ENCODE results near the gene DDX49. TPM values are rescaled to one million over a fixed set of nuclear protein-coding genes. Genes with fewer than 3 reads are reported as not detected.
"Not testable (repeated sequence)": the region's sequence is repeated elsewhere in the genome, so short reads cannot be mapped to it uniquely, and the experiment has no call there.

DDX49 gene
- total RNA-seq, 1 experiment from 2014 or later = 214 TPM

DNA sequence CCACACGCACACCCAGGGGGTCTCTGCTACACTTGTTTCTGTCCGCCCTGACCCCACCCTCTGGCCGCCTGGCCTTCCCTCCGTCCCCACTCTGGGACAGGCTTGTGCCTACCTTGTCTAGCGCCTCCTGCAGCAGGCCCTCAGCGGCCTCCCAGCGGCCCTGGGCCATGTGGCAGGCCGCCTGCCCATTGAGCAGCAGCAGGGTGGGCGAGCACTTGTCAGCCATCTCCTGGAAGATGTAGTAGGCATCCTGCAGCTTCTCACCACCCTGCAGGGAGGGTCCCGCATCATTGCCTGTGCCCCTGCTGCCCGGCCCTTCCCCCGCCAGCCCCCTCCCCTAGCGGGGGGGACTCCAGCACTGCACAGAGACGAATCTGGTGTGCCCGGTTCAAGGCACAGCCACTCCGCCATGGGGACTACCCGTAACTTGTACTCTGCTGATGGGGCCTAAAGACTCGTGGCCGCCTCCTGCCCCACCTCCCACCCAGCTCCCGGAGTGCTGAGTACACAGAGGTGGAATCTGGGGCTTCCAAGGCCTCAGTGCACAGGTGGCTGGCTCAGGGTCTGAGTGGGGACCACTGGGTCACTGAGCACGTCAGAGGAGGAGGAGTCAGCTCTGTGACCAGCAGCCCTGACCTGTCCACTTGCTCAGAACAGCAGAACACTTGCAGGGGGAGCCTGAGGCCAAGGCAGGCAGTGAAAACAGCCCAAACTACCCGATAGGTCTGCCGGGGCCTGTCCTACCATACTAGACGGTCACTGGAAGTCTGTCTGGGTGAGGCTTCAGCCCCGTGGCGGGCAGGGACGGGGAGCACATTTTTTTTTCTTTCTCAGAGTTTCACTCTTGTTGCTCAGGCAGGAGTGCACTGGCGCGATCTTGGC lies 16.1 kb upstream of the DDX49 start:
- H3K36me3 ChIP-seq = peaks cover 96% of the 10 kb centered on the region
- no peak for DNase-seq
- no peak overlapping the region for H3K4me3 ChIP-seq

DNA sequence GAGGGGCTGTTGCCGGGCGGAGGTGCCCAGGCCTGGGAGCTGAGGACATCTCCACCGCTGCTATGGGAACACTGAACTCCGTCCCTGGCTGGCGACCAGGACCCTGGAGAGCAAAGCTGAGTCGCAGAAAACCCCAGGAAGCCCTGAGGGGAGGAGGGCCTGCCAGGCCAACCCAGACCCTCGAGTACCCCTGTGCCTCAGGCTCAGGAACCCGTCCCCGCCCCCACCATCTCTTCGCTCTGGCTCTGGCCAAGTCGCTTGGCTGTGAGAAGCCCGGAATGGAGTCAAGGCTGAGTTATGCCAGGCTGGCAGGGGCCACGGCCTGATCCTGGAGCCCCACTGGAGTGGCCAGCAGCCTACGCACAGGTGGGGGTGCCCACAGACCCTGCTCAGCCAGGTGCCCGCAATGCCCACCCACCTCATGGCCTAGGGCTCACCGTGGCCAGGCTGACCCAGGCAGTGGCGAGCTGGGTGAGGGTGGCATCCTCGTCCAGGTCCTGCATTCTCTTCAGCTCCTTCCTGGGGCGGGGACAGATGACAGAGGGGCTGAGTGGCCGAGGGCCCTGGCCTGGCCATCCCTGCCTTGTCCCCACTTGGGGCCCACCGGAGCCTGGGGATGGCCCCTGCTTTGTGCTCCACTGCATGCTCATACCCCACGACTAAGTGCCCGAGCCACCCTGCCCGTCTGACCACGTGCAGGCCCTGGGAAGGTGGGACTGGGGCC lies 15.0 kb upstream of the DDX49 start:
- peaks cover 95% of the 10 kb centered on the region for H3K36me3 ChIP-seq
- DNase-seq = no peak

More for the DNA sequence above, 16.1 kb upstream of the DDX49 start:
- H3K27me3 ChIP-seq = no peaks in the 10 kb centered on the region
- no peaks in the 10 kb centered on the region for H3K9me3 ChIP-seq

DNA sequence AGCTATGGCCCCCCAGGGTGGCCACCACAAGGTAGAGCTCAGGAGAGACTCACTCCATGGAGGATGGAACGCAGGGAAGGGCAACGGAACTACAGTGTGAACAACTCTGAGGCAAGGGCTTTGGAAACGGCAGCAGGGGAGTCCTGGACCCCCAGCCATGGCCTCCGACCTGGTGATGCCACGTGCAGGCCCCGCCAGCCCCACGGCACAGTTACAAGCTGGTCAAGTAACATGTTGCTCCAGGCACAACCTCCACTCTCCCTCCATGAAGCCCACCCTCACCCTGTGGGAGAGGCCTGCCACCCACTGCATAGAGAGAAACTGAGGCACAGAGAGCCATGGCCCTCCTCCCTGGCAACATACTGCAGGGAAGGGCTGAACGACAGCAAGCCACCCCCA lies 14.5 kb upstream of the DDX49 start:
- peaks cover 95% of the 10 kb centered on the region for H3K36me3 ChIP-seq
- no peak overlapping the region for H3K4me3 ChIP-seq
- no peaks in the 10 kb centered on the region for H3K9me3 ChIP-seq
- DNase-seq = no peak
- H3K27me3 ChIP-seq = no peaks in the 10 kb centered on the region

More for the DNA sequence above, 15.0 kb upstream of the DDX49 start:
- Histone ChIP-seq H3K9me3 (no peaks in the 10 kb centered on the region), H3K27me3 (no peaks in the 10 kb centered on the region), H3K4me3 (no peak overlapping the region)

DNA sequence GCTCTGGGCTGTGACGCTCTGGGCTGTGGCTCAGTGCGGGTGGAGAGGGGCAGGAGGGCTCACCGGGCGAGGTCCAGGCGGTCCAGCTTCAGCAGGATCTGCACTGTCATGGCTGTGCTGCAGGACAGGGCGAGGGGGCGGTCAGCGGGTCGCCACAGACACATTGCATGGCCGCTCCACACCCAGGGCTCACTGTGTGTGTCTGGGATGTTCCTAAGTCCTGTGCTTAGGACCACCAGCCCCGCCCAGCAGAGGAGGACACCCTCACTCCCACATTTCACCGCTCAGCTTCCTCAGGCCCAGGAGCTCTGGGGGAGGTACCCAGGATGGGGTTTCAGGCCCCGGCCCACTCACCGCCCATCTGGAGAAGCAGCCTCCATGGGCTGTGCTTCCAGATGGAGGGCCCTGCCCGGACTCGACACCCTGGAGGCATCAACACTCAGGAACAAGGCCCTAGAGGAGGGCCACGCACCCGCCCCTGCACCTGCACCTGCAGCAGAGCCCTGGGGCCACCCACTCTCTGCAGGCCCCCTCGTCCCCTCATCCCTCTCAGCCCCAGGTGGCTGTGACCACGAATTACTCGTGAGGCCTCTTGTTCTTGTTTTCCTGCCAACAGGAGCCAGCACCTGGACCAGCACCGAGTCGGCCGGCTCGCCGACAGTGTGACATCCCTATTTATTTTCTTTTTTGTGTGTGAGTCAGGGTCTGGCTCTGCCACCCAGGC lies 13.8 kb upstream of the DDX49 start:
- Histone ChIP-seq H3K9me3 (no peaks in the 10 kb centered on the region), H3K4me3 (no peak overlapping the region), H3K27me3 (no peaks in the 10 kb centered on the region), H3K36me3 (peaks cover 95% of the 10 kb centered on the region)
- no peak for DNase-seq

DNA sequence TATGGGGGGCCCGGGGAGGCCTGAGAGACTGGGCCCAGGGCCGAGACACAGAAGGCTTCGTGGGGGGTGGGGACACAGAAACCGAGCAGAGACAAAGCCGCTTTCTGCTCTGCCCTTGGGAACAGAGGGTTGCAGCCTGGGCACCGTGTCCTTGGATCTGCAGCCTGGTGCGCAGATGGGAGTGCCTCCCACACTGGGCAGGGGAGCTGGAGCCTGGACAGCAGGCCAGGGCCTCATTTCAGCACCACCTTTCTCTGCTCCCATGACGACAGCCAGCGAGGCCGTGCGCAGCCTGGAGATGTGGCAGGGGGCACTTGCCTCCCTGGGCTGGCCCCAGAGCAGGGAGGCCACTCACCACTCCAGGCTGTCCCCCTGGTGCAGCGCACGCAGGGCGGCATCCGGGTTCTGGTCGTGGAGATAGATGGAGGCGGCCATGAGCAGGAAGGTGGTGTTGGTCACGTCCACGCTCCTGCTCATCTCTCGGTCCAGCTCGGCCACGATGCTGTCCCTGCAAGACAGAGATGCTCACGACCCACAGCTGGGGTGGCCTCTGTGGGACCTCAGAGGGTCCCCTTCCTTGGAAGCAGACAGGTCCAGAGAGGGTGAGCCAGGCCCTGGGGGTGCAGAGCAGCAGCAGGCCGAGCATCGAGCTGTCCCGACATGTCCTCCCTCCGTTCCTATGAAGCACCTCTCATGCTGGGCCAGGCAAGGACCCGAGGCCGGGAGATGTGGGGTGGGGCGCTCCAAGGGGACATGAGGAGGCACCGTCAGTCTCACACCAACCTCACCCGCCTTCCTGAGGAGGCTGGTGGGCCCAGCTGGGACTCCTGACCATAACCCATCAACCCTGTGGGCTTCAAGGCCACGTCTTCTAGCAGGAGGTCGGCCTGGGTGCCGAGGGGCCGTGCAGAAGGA lies 12.7 kb upstream of the DDX49 start:
- DNase-seq = no peak
- Histone ChIP-seq H3K36me3 (peaks cover 93% of the 10 kb centered on the region), H3K4me3 (no peak overlapping the region), H3K27me3 (no peaks in the 10 kb centered on the region), H3K9me3 (no peaks in the 10 kb centered on the region)

DNA sequence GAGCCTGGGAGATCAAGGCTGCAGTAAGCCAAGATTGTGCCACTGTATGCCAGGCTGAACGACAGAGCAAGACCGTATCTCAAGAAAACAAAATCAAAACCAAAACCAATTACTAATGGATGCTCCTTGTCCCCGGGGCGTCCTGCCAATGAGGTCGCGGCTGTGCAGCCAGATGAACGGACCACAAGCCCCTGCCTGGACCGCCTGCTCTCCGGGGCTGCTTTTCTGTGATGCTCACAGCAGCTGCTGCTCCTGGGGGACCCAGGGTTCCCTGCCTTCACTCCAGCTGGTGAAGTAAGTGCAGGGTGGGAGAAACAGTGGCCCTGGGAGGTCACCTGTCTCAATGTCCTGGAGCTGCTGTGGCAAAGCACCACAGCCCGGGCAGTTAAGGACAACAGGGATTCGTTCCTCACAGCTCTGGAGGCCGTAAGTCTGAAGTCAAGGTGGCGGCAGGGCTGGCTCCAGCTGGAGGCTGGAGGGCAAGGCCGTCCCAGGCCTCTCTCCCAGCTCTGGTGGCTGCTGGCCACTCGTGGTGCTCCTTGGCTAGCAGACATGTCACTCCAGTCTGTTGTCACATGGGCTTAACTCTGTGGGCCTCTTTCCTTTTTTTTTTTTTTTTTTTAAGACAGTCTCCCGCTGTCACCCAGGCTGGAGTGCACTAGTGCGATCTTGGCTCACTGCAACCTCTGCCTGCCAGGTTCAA lies 10.4 kb upstream of the DDX49 start:
- H3K27me3 ChIP-seq = no peaks in the 10 kb centered on the region
- H3K9me3 ChIP-seq = no peaks in the 10 kb centered on the region
- DNase-seq = no peak
- peaks cover 97% of the 10 kb centered on the region for H3K36me3 ChIP-seq
- H3K4me3 ChIP-seq = no peak overlapping the region

DNA sequence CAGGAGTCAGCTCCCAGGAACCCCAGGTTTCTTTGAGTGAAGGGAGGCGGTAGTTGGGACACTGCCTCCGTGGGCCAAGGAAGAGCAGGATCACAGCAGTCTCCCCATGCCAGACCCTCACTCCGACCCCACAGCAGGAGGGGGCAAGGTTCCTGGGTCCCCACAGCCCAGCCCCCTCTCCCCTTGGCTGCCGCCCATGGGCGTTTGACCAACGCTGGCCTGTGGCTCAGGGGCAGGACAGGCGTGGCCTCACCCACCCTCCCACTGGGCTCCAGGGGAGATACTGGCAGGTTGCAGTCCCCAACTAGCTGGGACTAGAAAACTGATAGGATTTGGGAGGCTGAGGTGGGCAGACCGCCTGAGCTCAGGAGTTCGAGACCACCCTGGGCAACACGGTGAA lies 9.5 kb upstream of the DDX49 start:
- H3K4me3 ChIP-seq = no peak overlapping the region
- H3K9me3 ChIP-seq = no peaks in the 10 kb centered on the region
- peaks cover 97% of the 10 kb centered on the region for H3K36me3 ChIP-seq
- DNase-seq = no peak
- no peaks in the 10 kb centered on the region for H3K27me3 ChIP-seq

DNA sequence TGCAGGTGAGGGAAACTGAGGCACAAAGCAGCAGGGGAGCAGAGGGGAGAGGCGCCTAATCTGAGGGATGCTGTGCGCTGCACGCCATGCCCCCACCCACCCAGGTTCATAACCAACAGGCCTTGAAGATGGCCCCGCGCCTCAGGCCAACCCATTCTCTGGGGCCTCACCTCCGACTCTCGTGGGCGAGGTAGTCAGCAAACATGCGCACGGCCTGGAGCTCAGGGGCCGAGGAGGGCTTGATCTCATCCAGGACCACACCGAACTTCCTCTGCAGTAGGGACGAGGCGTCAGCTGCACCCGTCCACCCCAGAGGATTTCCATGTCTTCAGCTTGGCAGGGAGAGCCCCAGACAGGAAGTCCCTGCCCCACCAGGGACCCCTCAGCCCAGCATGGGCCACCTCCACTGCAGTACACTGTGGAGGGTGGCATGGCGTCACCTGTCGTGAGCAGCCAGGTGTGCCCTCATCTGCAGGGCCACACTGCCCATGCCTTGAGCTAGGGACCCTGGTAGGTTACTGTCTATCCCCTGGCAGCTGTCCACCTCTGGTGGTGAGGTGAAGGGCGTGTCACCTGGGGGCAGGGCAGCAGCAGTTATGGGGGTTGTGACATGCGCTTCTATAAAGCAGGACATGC lies 8.6 kb upstream of the DDX49 start:
- no peaks in the 10 kb centered on the region for H3K9me3 ChIP-seq
- peaks cover 97% of the 10 kb centered on the region for H3K36me3 ChIP-seq
- no peak overlapping the region for H3K4me3 ChIP-seq
- DNase-seq = no peak
- H3K27me3 ChIP-seq = no peaks in the 10 kb centered on the region

DNA sequence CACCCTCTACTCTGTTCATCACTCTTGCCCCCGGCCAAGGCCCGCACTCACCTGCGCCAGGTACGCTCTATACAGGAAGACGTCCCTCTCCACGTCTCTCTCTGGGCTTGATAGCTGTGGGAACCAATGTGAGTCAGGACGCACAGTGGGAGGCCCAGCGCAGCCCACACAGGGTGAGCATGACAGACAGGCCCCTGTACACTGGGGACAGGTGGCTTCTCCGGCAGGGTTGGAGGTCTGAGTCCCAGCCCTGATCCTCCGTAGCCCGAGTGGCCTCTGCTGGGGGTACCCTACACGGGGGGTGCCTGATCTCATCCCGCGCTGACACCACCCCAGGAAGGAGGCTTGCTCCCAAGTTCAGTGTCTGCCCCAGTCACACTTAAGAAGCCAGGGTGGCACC lies 6.6 kb upstream of the DDX49 start:
- no peak for DNase-seq
- no peak overlapping the region for H3K4me3 ChIP-seq
- H3K36me3 ChIP-seq = peaks cover 90% of the 10 kb centered on the region
- H3K27me3 ChIP-seq = no peaks in the 10 kb centered on the region
- no peaks in the 10 kb centered on the region for H3K9me3 ChIP-seq

DNA sequence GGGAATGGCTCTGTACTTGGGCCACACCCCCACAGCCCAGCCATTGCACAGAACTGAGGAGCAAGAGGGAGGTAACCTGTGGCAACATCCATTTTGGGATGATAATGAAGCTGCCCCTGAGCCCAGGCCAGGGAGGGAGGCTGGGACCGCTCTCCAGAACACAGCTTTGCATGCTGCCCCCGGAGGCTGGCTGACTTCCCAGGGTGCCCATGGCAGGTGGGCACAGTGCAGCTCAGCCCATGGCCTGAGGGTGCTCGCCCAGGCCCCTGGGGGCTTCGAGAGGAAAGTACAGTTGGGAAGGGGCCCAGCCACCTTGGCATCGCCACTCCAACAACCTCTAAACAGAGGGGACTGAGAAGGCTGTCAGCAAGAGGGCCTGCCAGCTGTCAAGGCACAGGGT lies 6.0 kb upstream of the DDX49 start:
- Histone ChIP-seq H3K27me3 (no peaks in the 10 kb centered on the region), H3K4me3 (no peak overlapping the region), H3K9me3 (no peaks in the 10 kb centered on the region), H3K36me3 (peaks cover 84% of the 10 kb centered on the region)
- no peak for DNase-seq

DNA sequence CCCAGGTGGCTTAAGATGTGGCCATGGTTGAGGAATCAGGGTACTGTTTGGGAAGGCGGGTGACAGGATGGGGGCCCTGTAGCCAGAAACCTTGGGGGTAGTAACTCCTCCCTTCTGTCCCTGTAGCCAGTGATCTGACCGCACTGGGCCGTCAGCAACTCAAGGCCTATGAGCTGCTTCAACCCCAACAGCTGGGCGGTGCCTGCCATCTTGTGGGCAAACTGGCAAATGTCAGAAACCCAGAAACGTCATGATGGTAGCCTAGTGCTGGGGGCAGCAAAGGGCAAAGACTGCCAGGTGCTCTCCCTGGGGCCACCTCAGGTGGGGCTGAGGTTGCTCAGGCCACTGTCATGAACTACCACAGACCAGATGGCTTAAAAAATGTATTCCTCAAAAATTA lies 3.9 kb upstream of the DDX49 start:
- DNase-seq = peak; percentile 48
- Histone ChIP-seq H3K36me3 (peaks cover 67% of the 10 kb centered on the region), H3K9me3 (no peaks in the 10 kb centered on the region), H3K27me3 (no peaks in the 10 kb centered on the region), H3K4me3 (no peak overlapping the region)

DNA sequence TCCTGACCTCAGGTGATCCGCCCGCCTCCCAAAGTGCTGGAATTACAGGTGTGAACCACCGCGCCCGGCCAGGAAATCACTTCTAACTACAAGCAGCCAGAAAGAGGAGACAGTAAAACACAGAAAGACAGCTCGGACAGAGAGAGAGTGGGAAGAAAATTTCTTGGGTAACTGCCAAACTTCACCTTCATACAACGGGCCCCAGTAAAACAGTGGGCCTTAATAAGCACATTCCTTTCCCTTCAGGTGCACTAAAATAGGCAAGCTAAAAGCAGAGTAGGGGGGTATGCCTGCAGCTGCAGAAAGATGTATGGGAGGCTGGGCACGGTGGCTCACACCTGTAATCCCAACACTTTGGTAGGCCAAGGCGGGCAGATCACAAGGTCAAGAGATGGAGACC lies 1.9 kb upstream of the DDX49 start:
- Histone ChIP-seq H3K36me3 (peaks cover 65% of the 10 kb centered on the region), H3K4me3 (peak overlapping the region; percentile 96)
- H3K9me3 ChIP-seq, DNase-seq, H3K27me3 ChIP-seq: not testable (repeated sequence)

DNA sequence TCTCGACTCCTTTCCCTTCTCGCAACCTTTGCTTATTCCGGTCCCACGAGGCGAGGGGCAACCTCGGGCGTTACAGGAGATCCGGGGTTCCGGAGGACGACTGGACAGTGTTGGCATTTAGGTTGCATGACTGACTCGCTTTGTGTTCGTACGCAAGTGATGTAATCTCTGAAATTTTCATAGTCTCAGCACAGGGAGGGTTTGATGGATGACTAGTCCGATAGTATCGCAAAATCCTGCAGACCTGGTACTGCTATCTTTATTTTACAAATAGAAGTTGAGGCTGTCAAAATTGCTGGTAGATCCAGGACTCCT lies 342 bp downstream of the DDX49 start:
- Histone ChIP-seq H3K4me3 (peak overlapping the region; percentile 96), H3K36me3 (peaks cover 64% of the 10 kb centered on the region), H3K9me3 (no peaks in the 10 kb centered on the region), H3K27me3 (no peaks in the 10 kb centered on the region)
- DNase-seq = no peak

DNA sequence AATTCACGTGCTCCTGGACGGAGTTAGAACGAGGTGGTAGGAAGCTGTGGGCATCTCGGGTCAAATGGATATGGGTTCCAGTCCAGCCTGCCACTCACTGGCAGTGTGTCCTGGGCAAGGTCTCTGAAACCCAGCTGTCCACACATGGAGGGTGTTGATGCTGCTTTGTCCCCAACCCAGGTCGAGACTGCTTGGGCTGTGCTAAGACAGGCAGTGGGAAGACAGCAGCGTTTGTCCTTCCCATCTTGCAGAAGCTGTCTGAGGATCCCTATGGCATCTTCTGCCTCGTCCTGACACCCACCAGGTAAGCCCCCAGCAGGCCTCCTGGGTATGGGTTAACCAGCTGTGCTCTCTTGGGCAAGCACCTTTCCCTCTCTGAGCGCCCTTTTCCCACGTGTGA lies 885 bp downstream of the DDX49 start:
- DNase-seq = no peak
- Histone ChIP-seq H3K36me3 (peaks cover 64% of the 10 kb centered on the region), H3K9me3 (no peaks in the 10 kb centered on the region), H3K4me3 (peak overlapping the region; percentile 96), H3K27me3 (no peaks in the 10 kb centered on the region)

DNA sequence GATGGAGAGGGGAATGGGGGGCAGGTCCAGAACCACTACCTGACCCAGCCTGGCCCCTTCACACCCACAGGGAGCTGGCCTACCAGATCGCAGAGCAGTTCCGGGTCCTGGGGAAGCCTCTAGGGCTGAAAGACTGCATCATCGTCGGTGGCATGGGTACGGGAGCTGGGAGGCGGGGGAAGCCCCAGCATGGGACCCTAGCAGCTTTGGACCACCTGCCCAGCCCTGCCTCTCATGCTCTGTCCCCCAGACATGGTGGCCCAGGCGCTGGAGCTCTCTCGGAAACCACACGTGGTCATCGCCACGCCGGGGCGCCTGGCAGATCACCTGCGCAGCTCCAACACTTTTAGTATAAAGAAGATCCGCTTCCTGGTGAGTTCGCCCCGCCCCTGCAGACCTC lies 2.1 kb downstream of the DDX49 start:
- H3K27me3 ChIP-seq = no peaks in the 10 kb centered on the region
- peaks cover 63% of the 10 kb centered on the region for H3K36me3 ChIP-seq
- no peak for DNase-seq
- H3K9me3 ChIP-seq = no peaks in the 10 kb centered on the region
- no peak overlapping the region for H3K4me3 ChIP-seq
